Measurements from ENCODE around the gene RGL3.
"Not testable (repeated sequence)": the region's sequence is repeated elsewhere in the genome, so short reads cannot be mapped to it uniquely, and the experiment has no call there.

The RGL3 gene

GRCh38 chr19:11448923-11449554 is 29.9 kb upstream of the RGL3 start:
- DNase-seq (ENCODE audit: low read depth in 2 of 2, low spot score in 1 of 2): no peak

- no peak for DNase-seq (ENCODE audit: low read depth in 2 of 2, low spot score in 1 of 2)
These were observed 29.3 kb upstream of the RGL3 start for GRCh38 chr19:11448410-11448809.

DNA sequence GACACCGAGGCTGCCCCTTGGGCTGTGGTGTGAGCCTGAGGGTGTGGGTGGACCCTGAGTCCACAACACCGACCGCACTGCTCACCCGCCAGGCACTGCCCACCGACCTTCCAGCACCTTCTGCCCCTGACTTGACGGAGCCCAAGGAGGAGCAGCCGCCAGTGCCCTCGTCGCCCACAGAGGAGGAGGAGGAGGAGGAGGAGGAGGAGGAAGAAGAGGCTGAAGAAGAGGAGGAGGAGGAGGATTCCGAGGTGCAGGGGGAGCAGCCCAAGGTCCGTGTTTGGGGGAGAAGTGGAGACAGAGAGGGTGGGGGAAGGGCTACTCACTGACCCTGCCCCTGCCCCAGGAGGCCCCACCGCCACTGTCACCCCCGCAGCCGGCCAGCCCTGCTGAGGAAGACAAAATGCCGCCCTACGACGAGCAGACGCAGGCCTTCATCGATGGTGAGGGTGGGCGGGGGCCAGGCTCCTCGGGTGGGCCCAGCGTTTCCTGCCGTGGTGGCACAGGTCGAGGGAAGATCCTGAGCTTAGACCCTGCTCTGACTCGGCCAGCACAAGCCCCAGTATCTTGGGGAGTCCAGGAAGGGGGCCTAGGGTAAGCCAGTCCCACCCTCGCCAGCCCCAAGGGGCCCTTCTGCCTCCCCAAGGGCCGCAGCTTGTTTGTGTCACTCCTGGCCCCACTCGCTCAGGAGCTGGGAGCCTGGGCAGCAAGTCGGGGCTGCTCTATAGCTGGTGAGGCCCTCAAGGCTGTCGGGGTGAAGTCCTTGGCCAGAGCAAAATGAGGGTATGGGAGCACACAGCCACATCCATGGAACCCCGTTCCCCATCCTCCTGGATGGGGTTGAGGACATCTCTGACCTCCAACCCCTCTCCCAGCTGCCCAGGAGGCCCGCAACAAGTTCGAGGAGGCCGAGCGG is 28.5 kb upstream of the RGL3 start:
- DNase-seq (ENCODE audit: low read depth in 2 of 2, low spot score in 1 of 2): no peak

DNA sequence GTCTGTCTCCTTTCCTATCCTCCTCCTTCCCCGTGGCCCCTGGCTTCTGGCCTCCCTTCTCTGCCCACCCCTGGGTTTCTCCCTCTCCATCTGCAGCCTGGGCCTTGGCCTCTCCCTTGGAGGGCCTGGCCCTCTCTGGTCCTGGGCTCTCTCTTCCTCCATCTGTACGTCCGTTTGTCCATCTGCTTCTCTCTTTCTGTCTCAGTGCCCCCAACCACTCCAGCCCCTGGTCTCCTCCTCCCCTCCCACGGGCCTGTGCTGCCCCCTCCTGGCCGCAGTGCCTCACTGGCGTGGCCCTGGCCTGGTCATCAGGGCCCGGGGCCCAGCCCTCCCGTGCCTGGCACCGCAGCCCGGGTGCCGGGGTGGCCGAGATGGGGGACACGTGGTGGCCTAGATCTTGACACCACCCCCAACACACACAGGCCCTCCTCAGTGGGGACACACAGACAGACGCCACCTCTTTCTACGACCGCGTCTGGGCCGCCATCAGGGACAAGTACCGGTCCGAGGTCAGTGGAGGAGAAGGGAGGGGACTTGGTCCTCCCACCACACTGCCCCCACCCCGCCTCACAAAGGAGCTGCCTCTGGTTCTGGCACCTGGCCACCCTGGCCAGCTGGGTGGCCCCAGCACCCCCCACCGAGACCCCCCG is 27.7 kb upstream of the RGL3 start:
- no peak for DNase-seq (ENCODE audit: low read depth in 2 of 2, low spot score in 1 of 2)

DNA sequence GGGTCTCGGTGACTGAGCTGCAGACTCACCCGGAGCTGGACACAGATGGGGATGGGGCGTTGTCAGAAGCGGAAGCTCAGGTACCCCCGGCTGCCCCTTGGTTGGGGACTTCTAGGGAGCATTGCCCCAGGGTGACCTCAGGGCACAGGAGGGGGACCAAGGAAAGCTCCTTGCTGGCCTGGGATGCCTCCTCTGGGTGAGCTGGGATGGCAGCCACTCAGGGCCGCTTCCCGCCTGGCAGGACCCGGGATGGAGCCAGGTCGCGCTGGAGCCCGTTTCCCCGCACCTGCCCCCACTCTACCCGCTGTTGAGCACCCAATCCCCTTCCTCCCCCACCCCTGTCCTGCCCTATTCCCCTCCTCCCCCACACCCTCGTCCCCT is 27.1 kb upstream of the RGL3 start:
- DNase-seq (ENCODE audit: low read depth in 2 of 2, low spot score in 1 of 2): no peak

DNA sequence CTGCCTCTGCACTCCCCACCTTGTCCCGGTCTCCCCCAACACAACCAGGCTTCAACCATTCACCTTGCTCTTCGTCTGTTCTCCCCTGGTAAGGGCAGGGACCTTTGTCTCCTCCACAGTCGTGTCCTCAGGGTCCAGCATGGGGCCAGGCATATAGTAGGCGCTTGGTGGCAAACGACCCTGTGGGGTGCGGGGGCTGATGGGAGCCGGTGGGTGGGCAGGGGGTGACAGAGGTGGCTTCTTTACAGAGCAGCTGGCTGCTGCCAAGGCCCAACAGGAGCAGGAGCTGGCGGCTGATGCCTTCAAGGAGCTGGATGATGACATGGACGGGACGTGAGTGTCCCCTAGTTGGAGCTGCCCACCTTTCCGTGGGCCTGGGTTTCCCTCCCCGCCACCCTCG is 26.0 kb upstream of the RGL3 start:
- no peak for DNase-seq (ENCODE audit: low read depth in 2 of 2, low spot score in 1 of 2)

GRCh38 chr19:11444059-11444458 is 24.9 kb upstream of the RGL3 start:
- DNase-seq (ENCODE audit: low read depth in 2 of 2, low spot score in 1 of 2): no peak

- DNase-seq (ENCODE audit: low read depth in 2 of 2, low spot score in 1 of 2): no peak
These were observed 18.8 kb upstream of the RGL3 start for GRCh38 chr19:11437955-11438354.

GRCh38 chr19:11435833-11436313 is 16.8 kb upstream of the RGL3 start:
- DNase-seq (ENCODE audit: low read depth in 2 of 2, low spot score in 1 of 2): no peak

- DNase-seq (ENCODE audit: low read depth in 2 of 2, low spot score in 1 of 2): peak; percentile 94 to 97
These were observed 16.1 kb upstream of the RGL3 start, which contains the start of the genes ODAD3 and PRKCSH for GRCh38 chr19:11435057-11435832. Gene ODAD3, minus strand, starts transcription at chr19:11435121. Its CDS starts 105 bp downstream, at chr19:11435016. Gene PRKCSH, plus strand, starts transcription at chr19:11435635. Its CDS starts 483 bp downstream, at chr19:11436118.

DNA sequence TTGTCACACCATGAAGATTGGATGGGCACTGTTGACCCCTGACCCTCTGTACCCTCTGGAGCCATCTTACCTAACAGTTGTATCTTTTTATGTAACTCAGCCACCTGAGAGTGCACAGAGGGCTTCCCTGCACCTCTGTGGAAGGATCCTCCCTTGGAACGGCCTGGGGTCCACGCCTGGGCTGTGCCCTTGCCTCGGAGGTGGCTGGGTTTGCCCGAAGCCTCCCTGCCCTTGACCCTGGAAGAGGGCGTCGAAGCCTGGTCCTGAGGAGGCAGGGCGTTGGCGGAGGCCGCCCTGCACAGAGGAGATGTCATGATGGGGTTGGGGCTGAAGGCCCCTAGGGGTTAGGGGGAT is 15.6 kb upstream of the RGL3 start:
- DNase-seq (ENCODE audit: low read depth in 2 of 2, low spot score in 1 of 2): no peak

DNA sequence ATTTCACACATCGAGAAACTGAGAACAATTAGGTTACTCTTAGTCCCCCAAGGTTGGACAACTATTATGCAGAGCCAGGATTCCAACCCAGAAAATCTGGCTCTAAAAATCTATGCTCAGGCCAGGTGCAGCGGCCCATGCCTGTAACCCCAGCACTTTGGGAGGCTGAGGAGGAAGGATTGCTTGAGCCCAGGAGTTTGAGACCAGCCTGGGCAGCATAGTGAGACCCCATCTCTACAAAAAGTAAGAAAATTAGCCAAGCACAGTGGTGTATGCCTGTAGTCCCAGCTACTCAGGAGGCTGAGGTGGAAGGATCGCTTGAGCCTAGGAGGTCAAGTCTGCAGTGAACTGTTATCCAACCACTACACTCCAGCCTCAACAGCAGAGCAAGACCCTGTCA is 14.4 kb upstream of the RGL3 start:
- not testable (repeated sequence) for DNase-seq (ENCODE audit: low read depth in 2 of 2, low spot score in 1 of 2)

GRCh38 chr19:11426656-11427055 is 7.5 kb upstream of the RGL3 start:
- DNase-seq (ENCODE audit: low read depth in 2 of 2, low spot score in 1 of 2): no peak

GRCh38 chr19:11425719-11426457 is 6.8 kb upstream of the RGL3 start:
- DNase-seq (ENCODE audit: low read depth in 2 of 2, low spot score in 1 of 2): no peak

DNA sequence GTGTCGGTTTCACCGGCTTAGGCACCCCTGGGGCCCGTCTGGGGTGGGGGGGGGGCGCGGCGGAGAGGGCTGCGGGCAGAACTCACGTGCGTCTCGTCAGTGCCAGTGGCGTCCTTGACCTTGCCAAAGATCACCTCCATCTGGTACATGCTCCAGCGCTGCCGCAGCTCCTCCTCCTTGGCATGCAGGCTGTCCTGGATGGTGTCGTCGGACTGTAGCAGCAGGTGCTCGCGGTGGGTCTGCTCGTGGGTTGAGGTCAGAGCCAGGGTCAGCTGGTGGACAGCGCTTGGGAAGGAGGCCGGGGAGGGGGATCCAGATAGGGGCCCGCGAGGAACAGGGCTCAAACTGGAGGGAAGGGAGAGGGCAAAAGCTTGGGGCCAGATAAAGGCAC is 4.7 kb upstream of the RGL3 start:
- no peak for DNase-seq (ENCODE audit: low read depth in 2 of 2, low spot score in 1 of 2)

DNA sequence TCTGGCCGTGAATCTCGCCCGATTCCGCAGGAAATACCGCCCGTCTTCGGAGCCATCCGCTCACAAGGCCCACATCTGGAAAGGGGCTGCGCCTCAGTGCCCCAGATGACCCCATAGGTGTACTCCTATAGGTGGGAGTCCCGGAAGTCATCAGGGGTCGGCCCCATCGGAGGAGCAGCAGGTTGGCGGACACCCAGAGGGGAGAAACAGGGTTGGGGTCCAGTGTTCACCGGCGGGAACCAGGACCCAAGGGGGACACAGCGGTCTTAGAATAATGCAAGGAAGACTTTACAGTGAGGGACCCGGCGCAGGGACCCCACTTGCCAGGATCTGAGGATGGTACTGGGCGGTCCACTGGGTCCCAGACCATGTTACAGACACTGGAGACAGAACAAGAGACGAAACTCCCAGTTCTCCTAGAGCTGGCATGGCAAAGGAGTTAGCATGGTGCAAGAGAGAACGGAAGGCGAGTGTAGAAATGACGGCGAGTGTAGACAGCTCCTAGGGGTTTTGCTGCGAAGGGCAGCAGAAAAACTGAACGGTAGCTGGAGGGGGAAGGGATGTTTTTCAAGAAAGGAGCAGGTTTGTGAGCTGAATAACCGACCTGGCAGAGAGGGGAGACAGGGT is 4.2 kb upstream of the RGL3 start:
- no peak for DNase-seq (ENCODE audit: low read depth in 2 of 2, low spot score in 1 of 2)

GRCh38 chr19:11422163-11423065 is 3.3 kb upstream of the RGL3 start:
- DNase-seq (ENCODE audit: low read depth in 2 of 2, low spot score in 1 of 2): peak in 1 of 2 donors; percentile 38

GRCh38 chr19:11421371-11422098 is 2.4 kb upstream of the RGL3 start:
- no peak for DNase-seq (ENCODE audit: low read depth in 2 of 2, low spot score in 1 of 2)
